Omental fat pad (tissue), 4 donors: Measurements from ENCODE around the gene AOAH. TPM values are rescaled to one million over a fixed set of nuclear protein-coding genes. Genes with fewer than 3 reads are reported as not detected.

Experiments
- ATAC-seq: fragments of 150-250 bp; one replicate; pipeline ENCODE4 v1.9.1; 2016; ENCODE audit warnings: mild to moderate bottlenecking, moderate library complexity; ENCODE audit not compliant: low FRiP score
- DNase-seq: peaks from one replicate; pipeline ENCODE4 v3.0.0-alpha.2; 2019; ENCODE audit warnings: low spot score
- CTCF ChIP-seq, 3 donors: fragments of 450-650 bp; IDR thresholded peaks; one replicate each; pipeline ENCODE4 v1.5.1; 2016 to 2017; ENCODE audit warnings: antibody characterized with exemption in 3 of 3, mild to moderate bottlenecking in 3 of 3, moderate library complexity in 2 of 3
- total RNA-seq, 4 donors: library from RNA; depleted of rRNA; stranded (reverse); fragments of >200 nt; gene quantifications; one replicate each; pipeline ENCODE4 v1.1.0, GENCODE V29; 2016

The AOAH gene
- total RNA-seq, 4 donors from 2014 or later = 5.8 to 27.9 (median 16.7) TPM

- no peak for ATAC-seq
- DNase-seq = no peak
- no peak for TF ChIP-seq CTCF (IDR thresholded peaks at IDR 0.05)
Measured at GRCh38 chr7:36599645-36600313, 124.5 kb downstream of the AOAH start.

GRCh38 chr7:36598054-36598674 is 126.1 kb downstream of the AOAH start:
- ATAC-seq (no peak), DNase-seq (no peak)
- TF ChIP-seq CTCF (IDR thresholded peaks at IDR 0.05) = no peak

GRCh38 chr7:36597090-36597773 is 127.1 kb downstream of the AOAH start:
- ATAC-seq = no peak
- no peak for TF ChIP-seq CTCF (IDR thresholded peaks at IDR 0.05)
- no peak for DNase-seq

GRCh38 chr7:36594445-36594844 is 129.8 kb downstream of the AOAH start:
- ATAC-seq (no peak), DNase-seq (no peak)
- no peak for TF ChIP-seq CTCF (IDR thresholded peaks at IDR 0.05)

- TF ChIP-seq CTCF (IDR thresholded peaks at IDR 0.05) = no peak
- DNase-seq (no peak), ATAC-seq (no peak)
Measured at GRCh38 chr7:36591636-36592035, 132.7 kb downstream of the AOAH start.

GRCh38 chr7:36589391-36589790 is 134.9 kb downstream of the AOAH start:
- DNase-seq = no peak
- TF ChIP-seq CTCF (IDR thresholded peaks at IDR 0.05) = no peak

More at GRCh38 chr7:36589391-36589790, 134.9 kb downstream of the AOAH start:
- no peak for ATAC-seq
